GM19372 (cell line): ENCODE results near the gene ASIC3.

Experiments used
- ATAC-seq: cut with Tn5 transposase; IDR thresholded peaks from one replicate; pipeline ENCODE4 v1.9.1; 2021; ENCODE audit warnings: mild to moderate bottlenecking, low read depth, moderate library complexity; ENCODE audit not compliant: unreplicated experiment

Gene ASIC3

DNA sequence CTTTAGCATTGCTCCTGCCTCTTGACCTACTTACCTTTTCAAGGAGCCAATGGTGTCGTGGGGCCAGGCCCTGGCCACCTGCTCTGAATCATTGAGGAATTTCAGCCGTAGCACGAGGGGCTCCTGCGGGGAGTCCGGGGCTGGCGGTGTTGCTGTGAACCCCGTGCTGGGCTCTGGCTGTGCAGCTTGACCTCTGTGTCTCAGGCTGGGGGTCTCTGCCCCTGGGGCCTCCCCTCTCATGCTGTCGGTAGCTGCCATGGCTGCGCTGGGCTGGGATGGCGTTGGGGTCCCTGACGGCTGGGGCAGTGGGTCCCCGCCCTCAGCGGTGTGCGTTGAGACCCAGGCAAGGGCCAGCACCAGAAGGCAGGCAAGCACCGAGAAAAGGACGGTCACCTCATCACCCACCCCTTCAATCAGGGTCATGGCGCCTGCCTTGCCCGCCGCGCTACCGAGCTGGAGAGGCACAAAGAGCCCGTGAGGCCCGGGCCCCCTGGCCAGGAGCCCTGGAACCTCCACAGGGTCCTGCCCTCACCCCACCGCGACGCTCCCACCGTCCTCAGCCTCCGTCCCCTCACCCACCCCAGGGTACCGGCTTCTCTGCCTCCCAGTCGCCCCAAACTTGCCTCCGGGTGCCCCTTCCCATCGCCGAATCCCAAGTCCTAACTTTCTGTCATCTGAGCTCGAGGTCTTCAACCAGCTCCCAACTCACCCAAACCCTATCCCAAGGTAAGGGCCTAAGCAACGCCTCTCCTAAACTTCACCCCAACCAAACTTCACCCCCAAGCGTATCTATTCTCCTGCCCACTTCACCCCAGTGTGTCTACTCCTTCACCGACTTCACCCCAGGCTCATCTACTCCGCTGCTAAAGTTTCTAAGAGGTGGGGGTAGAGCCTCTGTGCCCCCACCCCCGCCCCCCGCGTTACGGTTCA, 34.1 kb downstream of the ASIC3 start:
- ATAC-seq: no peak

DNA sequence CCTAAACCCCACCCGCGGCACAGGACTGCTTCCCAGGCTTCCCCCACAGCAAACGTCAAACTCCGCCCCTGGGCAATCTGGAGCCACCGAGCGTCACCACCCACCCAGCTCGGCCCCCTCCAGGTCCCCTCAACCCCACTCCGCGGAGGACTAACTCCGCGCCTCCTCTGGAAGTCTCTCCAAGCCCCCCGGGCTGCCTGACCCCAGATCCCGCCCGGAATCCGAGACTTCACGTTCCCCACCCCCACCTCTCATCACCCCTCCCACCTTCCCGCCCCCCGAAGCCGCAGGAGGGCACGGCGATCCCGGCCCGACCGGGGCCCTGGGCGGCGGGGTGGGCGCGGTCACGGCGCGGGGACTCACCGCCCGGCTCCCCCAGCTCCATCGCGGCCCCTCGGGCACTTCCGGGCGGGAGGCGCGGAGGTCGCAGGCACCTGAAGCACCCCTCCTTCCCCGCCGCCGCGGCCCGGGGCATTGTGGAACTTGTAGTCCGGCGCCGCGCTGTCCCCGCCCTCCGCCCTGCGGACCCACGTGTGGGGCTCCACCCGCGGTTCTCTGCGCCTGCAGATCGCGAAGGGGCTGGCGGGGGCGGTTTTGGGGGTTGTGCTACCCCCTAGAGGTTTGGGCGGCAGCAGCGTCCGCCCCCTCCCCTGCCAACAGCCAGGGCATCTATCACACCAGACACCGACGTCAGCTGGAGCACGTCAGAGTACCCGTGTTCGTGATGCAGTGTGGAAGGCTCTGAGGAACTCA, 34.9 kb downstream of the ASIC3 start, which contains the start of gene TMUB1:
Gene TMUB1, minus strand, starts transcription at position 423 of the 753 bp plus-strand sequence. CDS start 930 bp downstream, outside the sequence.
- peak; percentile 40 for ATAC-seq

DNA sequence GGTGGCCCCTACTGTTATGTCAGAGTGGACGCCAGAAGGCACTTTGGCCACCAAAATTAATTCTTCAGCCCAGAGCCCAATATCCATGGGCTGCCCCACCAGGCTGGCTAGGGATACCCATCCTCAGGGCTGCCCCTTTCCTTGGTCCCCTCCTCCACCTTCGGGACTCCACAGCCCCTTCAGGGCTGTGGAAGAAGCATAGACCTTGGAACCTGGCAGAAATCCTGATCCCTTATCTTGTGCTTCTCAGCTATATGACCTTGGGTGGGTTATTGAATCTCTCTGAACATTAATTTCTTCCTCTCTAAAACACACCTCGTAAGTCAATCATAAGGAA, 35.5 kb downstream of the ASIC3 start:
- ATAC-seq: no peak

DNA sequence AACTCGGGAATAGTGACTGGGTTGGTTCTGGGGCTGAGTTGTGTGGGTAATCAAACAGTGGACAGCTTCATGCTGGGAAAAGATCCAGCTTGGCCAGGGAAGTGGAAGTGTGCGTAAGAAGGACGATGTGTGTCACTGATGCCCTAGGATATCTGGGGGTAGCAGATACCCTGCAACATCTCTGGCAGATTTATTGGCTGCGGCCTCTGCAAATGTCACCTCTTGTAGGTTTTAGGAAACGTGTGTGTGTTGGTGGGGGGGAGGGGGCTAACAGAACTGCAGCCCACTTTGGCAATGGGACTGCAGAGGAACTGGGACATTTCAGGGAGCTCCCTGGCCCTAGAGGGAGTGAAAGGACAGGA, 37.0 kb downstream of the ASIC3 start:
- no peak for ATAC-seq

DNA sequence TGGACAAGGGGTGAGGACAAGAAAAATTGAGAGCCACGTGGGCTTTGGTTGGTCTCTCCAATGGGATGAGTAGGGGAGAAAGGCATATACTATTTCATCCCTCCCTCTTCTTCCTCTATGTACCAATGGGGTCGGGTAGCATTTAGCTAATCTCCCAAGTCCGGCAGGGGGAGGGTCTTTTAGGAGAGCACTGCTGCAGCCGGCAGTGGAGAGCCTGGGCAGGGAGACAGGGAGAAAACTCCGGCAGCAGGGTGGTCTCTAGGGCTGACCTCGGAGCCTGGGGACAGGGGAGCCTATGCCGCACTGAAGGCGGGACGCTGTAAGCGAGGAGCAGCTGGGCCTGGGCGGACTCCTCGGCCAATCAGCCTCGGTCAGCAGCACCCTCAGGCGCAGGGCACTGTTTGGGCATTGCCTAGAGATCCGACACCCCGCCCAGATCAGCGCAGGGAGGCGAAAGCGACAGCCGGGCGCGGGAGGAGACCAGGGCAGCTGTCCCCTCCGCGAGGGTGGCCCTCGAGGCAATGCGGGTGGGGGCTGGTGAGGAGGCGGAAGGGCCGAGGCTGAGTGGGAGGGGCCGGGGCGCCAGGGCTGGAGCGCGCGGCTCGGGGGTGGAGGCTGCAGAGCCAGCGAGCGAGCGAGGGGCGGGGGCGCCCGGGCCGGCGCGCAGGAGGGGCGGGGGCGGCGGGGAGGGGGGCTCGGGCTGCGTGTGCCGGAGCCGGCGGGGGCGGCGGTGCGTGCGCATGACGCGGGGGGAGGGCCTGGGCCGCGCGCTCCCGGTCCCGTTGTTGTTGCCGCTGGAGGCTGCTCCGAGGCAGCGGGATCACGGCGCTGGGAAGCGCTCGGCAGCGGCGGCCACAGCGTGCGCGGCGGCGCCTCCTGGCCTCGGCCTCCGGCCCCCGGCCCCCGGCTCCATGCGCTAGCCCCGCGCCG, 37.6 kb downstream of the ASIC3 start, which contains the start of gene AGAP3:
Gene AGAP3, plus strand, starts transcription at position 785 of the 930 bp plus-strand sequence. CDS start 267 bp downstream, outside the sequence.
- peak; percentile 52 for ATAC-seq

DNA sequence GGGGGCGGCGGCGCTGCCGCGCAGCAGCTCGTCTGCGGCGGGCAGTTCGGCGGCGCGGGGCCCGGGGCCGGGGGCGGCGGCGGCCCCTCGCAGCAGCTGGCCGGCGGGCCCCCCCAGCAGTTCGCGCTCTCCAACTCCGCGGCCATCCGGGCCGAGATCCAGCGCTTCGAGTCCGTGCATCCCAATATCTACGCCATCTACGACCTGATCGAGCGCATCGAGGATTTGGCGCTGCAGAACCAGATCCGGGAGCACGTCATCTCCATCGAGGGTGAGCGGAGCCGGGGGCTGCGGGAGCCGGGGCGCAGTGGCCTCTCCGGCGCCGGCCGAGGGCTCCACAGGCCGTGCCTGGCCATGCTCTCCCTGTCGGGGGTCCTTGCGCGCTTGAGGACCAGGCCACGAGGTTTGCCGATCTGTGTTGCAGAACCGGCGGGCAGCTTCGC, 38.5 kb downstream of the ASIC3 start:
- ATAC-seq: no peak

DNA sequence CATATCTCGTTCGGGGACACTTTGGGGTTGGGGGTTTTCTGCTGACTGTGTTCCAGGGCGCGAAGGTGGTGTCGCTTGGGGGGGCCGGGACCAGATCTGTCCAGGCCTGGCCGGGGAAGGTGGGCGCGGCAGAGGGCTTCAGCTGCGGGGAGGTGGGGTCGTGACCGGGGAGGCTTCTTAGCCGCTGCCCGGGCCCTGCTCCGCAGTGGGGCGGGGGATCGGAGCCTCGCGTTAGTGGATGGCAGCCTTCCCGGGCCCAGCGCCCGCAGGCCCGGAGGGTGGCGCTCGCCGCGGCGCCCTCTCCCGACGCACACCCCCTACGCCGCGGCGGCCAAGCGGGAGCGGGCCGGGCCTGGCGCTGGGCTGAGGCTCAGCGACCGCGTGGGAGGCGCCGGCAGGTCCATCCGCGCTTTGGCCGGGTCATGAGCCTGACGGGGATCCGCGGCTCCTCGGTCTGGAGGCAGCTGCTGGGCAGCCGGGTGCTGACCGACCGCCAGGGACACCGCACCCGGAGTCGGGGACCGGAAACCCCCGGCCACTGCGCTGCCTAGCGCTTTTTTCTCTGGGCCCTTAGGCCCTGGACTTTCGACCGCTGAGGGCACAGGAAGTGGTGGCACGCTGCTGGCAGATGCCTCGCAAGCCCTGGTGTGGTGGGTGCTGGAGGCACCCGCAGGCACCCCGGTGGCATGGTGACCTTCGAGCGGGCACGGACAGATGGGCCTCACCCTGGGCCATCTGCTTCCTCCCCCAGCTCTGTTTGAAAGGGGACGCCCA, 39.1 kb downstream of the ASIC3 start:
- ATAC-seq: no peak

DNA sequence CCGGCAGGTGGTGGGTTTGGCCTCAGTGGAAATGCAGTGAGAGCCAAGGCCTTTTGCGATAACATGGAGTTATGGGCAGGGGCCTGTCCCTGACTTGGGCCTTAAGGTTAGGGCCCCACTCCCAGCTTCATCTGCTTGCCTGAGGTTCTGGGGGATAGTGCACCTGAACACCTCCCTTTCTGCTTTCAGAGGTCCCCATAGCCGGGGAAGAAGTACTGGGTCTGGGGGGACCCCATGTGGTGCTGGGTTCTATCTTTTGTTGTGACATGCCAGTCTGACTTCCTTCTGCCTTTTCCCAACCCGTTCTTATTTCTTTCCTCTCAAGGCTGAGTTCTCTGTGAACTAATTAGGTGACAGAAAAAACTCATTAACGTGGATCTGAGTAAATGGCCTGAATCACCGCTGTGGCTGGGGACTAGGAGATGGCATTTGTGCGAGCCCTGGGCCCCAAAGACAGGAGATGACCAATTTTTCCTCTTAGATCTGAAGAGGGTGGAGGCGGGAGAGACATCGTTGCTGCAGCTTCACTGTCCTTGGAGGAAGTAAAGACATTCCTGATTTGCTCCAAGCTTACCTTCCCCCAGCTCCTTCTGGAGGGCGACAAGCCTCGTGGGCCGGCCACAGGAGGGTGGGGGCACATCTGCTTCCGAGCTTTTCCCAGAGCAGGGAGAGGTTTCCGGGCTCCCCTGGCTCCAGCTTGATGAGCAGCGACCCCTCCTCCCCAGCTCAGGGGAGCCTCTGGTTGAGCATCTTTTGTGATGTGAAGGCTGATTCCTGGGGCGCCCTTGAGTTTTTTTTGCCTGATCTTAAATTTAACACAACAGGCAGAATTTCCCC, 39.9 kb downstream of the ASIC3 start:
- no peak for ATAC-seq

DNA sequence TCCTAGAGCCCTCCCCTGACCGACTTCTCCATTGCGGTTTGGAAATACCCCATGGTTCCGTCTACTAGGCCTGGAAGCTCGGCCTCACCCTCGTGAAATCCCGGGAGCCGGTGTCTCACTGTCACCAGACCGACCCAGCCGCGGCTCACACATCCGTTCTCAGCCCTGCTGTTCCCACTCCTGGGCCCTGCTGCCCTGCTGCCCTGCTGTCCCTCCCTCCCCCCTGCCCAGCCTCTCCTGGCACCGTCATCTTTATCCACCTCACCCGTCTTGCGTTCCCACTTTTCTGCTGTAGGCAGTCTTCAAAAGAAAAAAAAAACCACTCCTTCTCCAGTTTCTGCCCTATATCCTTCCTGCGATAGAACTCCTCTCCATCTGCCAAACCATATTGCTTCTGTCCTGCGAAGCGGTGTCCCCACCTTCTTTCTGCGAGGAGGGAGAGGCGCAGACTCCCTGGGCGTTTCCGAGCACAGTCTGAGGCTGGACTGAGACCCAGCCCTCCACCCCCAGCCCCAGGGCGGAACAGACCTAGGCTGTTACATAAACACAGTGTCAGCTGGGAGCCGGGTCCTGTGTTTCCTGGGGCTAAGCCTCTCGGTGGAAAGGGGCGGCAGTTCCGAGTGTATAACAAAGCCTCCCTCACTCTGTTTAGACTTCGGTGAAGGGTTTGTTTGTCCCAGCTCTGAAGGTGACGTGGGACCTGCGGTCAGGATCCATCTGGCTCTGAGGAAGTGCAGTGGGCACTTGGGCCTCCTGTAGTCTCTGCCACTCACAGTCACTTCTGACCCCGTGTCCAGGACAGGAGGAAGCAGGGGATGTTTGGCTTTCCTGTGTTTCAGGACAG, 40.7 kb downstream of the ASIC3 start:
- no peak for ATAC-seq

DNA sequence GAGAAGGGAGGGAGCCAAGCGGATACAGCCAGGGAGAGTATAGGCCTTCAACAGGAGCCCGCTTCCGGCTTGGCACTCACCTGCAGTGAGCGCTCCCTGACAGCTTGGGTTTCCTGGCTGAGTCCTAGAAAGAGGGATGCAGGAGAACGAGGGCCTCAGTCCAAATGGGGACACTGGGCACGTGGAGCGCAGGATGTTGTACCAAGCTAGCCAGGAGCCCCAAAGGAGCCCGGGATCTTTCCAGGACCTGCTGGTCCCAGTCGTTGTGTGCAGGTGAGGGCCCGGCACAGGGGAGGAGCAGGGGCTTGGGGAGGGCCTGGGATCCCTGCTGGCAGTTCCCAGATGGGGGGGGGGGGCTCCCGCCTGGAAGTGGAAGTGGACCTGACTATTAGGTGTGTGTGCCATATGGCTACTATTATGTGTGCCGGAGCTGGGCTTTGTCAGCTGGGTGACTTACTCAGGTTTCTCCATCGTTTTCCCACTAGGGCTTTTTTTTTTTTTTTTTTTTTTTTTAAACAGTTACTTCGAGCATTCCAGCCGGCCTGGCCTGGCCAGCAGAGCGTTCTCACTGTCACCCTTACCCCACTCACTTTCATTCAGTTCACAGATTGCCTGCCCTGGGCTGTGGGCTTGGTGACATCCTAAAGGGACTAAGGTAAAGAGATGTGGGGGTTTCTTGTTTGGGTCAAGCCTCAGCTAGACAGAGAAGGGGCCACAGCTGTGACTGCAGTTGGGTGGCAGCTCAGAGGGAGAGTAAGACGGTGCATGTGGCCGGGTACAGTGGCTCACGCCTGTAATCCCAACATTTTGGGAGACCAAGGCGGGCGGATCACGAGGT, 41.8 kb downstream of the ASIC3 start:
- ATAC-seq: no peak

DNA sequence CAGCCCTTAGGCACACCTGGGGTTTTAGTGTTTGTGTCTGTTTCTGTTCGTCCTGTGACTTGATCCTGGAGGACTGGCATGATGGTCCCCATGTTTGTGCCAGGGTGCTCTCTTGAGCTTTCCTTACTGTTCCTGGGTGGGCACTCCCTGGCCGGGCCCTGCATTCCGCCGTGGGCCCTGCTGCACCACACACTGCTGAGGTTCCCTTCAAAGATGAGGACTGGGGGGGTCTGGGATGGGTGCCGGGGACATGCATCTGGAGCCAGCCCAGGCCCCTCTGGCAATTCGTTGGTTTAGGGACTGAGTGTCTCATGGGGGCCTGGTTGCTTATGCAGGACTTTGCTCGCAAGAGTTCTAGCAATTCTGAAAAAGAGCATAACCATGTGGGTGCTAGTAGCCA, 42.7 kb downstream of the ASIC3 start:
- ATAC-seq: no peak

DNA sequence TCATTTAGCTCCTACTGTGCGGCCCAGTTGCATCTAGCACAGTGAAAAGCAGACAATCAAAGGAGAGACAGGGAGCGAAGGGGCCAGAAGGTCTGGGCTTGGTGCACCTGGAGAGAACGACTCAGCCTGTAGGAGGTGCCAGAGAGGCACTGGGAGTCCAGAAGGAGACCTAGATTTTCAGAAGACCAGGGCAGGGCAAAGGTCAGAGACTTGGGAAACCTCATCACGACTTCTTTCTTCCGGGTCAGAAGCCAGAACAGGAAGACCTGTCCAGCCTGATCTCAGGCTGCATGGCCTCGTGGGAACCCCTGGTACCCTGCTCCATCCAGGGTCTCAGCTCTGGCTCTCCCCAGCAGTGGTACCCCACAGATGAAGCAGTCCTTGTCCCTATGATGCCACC, 43.1 kb downstream of the ASIC3 start:
- ATAC-seq: no peak

DNA sequence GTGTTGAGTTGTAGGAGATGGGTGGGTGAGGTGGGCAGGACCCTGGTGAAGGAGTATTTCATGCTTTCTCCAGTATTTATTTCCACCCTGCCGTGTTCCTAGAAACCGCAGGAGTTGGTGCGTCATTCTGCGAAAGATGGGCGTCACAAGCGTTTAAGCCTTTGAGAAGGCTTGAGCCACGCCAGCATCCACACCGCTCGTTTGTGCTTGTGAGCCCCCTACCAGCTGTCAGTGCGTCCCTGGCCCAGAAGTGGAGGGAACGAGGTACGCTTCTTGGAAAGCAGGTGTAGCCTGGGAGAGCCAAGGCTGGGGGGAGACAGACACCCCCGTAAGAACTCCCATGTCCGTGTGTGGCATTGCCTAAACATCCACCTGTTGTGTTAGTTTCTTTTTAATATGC, 43.7 kb downstream of the ASIC3 start:
- ATAC-seq: no peak

DNA sequence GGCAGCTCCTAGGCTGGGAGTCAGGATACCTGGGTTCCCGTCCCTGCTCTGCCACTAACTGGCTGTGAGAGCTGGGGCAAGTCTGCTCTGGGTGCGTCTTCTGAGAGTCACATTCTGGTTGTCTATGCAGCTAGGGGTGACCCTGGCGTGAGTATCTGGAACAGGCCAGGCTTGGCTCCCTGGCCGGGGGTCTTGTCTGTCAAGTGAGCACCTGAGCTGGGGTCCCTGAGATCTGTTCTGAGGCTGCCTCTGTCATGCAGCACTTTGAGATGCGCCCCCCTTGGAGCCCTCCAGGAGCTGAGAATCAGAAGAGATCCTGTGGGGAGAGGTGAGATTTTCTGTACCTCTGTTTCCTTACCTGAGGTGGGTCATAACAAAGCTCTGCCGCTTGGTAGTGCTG, 45.4 kb downstream of the ASIC3 start:
- no peak for ATAC-seq

DNA sequence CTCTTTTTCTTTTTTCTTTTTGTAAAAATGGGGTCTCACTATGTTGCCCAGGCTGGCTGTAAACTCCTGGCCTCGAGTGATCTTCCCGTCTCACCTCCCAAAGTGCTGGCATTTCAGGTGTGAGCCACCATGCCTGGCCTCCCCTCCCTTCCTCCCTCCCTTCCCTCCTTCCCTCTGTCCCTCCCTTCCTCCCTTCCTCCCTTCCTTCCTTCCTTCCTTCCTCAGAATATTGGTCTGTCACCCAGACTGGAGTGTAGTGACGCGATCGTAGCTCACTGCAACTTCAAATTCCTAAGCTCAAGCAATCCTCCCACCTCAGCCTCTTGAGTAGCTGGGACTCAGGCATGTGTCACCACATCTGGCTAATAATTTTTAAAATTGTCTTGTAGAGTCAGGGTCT, 46.3 kb downstream of the ASIC3 start:
- no peak for ATAC-seq

DNA sequence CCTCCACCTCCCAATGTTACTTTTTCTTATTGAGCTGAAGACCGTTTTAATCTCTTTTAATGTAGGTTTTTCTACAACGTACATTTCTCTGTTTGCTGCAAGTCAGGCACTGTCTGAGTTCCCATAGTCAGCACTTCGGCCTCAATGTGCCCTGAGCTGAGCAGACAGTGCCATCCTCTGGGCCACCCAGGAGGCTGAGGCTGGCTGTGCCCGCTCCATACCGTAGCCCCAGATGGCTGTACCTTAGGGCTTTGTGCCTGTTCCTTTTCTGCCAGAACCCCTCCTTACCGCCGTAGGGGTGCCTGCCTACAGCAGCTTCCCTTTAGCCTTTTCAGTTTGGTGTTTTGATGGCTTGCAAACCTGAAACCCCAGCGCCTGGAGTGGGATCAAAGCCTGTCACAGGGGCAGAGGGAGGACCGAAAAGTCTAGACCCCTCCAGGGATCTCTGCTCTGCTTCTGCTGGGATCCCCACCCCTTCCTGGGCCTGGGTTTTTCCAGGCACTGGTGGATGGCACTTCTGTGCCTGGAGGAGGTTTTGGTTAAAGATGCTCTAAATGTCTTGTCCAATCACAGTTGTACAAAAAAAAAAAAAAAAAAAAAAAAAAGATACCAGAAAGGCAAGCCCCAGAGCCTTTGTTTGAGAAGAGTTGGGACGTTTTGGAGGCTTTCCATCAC, 46.9 kb downstream of the ASIC3 start:
- no peak for ATAC-seq
